ENCODE results near the gene MS4A10. TPM values are rescaled to one million over a fixed set of nuclear protein-coding genes. Genes with fewer than 3 reads are reported as not detected.

Gene MS4A10
- total and polyA plus RNA-seq, 9 of the 15 experiments (the other 6 are each of a cell fraction or from before 2014, with no cell fraction given) = not detected

DNA sequence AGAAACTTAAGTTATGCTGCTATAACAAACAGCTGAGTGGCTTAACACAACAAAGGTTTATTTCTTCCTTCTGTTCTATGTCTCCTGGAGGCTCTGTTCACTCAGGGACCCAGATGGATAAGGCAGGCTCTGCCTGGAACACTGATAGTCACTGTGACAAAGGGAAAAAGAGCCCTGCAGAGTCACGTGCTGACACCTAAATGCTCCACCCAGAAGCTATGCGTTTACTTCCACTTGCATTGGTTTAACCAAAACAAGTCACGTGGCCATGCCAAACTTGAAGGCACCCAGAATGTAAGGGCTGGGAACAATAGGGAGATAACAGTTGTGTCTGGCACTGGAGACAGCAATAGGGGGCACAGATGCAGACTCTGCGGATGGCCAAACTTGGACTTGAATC is 31.8 kb upstream of the MS4A10 start:
- H3K4me3 ChIP-seq = no peak overlapping the region
- CTCF ChIA-PET (ENCODE audit: low intra/inter-chr PET ratio) = no interaction called here
- BruUV-seq (replicated peaks) = no TSS peak
- TF ChIP-seq ZNF134 (CRISPR knock-in tag; conservative IDR thresholded peaks at IDR 0.05) (no peak), ZNF561 (CRISPR knock-in tag; conservative IDR thresholded peaks at IDR 0.05) (no peak), L3MBTL2 (IDR thresholded peaks at IDR 0.05) (peak; percentile 89), BHLHE40 (IDR thresholded peaks at IDR 0.05; ENCODE audit: low read length) (peak; percentile 92), ZNF584 (CRISPR knock-in tag; IDR thresholded peaks at IDR 0.05; ENCODE audit: low read depth) (no peak), ZNF695 (CRISPR knock-in tag; IDR thresholded peaks at IDR 0.05) (no peak), KDM1A (IDR thresholded peaks at IDR 0.05) (no peak), C11orf30 (IDR thresholded peaks at IDR 0.05; ENCODE audit: low read depth) (peak; percentile 60)
- TF ChIP-seq, protein P1, sequence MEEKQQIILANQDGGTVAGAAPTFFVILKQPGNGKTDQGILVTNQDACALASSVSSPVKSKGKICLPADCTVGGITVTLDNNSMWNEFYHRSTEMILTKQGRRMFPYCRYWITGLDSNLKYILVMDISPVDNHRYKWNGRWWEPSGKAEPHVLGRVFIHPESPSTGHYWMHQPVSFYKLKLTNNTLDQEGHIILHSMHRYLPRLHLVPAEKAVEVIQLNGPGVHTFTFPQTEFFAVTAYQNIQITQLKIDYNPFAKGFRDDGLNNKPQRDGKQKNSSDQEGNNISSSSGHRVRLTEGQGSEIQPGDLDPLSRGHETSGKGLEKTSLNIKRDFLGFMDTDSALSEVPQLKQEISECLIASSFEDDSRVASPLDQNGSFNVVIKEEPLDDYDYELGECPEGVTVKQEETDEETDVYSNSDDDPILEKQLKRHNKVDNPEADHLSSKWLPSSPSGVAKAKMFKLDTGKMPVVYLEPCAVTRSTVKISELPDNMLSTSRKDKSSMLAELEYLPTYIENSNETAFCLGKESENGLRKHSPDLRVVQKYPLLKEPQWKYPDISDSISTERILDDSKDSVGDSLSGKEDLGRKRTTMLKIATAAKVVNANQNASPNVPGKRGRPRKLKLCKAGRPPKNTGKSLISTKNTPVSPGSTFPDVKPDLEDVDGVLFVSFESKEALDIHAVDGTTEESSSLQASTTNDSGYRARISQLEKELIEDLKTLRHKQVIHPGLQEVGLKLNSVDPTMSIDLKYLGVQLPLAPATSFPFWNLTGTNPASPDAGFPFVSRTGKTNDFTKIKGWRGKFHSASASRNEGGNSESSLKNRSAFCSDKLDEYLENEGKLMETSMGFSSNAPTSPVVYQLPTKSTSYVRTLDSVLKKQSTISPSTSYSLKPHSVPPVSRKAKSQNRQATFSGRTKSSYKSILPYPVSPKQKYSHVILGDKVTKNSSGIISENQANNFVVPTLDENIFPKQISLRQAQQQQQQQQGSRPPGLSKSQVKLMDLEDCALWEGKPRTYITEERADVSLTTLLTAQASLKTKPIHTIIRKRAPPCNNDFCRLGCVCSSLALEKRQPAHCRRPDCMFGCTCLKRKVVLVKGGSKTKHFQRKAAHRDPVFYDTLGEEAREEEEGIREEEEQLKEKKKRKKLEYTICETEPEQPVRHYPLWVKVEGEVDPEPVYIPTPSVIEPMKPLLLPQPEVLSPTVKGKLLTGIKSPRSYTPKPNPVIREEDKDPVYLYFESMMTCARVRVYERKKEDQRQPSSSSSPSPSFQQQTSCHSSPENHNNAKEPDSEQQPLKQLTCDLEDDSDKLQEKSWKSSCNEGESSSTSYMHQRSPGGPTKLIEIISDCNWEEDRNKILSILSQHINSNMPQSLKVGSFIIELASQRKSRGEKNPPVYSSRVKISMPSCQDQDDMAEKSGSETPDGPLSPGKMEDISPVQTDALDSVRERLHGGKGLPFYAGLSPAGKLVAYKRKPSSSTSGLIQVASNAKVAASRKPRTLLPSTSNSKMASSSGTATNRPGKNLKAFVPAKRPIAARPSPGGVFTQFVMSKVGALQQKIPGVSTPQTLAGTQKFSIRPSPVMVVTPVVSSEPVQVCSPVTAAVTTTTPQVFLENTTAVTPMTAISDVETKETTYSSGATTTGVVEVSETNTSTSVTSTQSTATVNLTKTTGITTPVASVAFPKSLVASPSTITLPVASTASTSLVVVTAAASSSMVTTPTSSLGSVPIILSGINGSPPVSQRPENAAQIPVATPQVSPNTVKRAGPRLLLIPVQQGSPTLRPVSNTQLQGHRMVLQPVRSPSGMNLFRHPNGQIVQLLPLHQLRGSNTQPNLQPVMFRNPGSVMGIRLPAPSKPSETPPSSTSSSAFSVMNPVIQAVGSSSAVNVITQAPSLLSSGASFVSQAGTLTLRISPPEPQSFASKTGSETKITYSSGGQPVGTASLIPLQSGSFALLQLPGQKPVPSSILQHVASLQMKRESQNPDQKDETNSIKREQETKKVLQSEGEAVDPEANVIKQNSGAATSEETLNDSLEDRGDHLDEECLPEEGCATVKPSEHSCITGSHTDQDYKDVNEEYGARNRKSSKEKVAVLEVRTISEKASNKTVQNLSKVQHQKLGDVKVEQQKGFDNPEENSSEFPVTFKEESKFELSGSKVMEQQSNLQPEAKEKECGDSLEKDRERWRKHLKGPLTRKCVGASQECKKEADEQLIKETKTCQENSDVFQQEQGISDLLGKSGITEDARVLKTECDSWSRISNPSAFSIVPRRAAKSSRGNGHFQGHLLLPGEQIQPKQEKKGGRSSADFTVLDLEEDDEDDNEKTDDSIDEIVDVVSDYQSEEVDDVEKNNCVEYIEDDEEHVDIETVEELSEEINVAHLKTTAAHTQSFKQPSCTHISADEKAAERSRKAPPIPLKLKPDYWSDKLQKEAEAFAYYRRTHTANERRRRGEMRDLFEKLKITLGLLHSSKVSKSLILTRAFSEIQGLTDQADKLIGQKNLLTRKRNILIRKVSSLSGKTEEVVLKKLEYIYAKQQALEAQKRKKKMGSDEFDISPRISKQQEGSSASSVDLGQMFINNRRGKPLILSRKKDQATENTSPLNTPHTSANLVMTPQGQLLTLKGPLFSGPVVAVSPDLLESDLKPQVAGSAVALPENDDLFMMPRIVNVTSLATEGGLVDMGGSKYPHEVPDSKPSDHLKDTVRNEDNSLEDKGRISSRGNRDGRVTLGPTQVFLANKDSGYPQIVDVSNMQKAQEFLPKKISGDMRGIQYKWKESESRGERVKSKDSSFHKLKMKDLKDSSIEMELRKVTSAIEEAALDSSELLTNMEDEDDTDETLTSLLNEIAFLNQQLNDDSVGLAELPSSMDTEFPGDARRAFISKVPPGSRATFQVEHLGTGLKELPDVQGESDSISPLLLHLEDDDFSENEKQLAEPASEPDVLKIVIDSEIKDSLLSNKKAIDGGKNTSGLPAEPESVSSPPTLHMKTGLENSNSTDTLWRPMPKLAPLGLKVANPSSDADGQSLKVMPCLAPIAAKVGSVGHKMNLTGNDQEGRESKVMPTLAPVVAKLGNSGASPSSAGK (IDR thresholded peaks at IDR 0.05) = peak; percentile 76
- TF ChIP-seq, protein P2, sequence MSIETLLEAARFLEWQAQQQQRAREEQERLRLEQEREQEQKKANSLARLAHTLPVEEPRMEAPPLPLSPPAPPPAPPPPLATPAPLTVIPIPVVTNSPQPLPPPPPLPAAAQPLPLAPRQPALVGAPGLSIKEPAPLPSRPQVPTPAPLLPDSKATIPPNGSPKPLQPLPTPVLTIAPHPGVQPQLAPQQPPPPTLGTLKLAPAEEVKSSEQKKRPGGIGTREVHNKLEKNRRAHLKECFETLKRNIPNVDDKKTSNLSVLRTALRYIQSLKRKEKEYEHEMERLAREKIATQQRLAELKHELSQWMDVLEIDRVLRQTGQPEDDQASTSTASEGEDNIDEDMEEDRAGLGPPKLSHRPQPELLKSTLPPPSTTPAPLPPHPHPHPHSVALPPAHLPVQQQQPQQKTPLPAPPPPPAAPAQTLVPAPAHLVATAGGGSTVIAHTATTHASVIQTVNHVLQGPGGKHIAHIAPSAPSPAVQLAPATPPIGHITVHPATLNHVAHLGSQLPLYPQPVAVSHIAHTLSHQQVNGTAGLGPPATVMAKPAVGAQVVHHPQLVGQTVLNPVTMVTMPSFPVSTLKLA (conservative IDR thresholded peaks at IDR 0.05) = peak in 1 of 2 experiments; percentile 48; a peak in 1 of 4 replicates

More for the DNA sequence above, 31.8 kb upstream of the MS4A10 start:
- Histone ChIP-seq H3K9ac (ENCODE audit: insufficient read depth in 1 of 2, low read depth in 2 of 2, low read length in 2 of 2) (no peak overlapping the region), H3K9me3 (replicated peaks; ENCODE audit: control insufficient read depth, insufficient read depth, low read depth, low read length) (no peaks in the 10 kb centered on the region), H2AFZ (ENCODE audit: low read depth, low read length) (no peak overlapping the region), H3K4me2 (ENCODE audit: insufficient read depth, low read length) (peak overlapping the region; percentile 32), H4K20me1 (replicated peaks; ENCODE audit: control insufficient read depth, insufficient read depth, low read length) (no peaks in the 10 kb centered on the region), H3K27ac (ENCODE audit: extremely low read depth, low read depth, low read length) (no peak overlapping the region), H3K27me3 (ENCODE audit: control insufficient read depth in 2 of 2, insufficient read depth in 2 of 2, low read length in 2 of 2) (peaks cover 20 to 47% of the 10 kb centered on the region in 2 experiments), H3K9me1 (ENCODE audit: control insufficient read depth, insufficient read depth, low read length) (no peaks in the 10 kb centered on the region), H3K79me2 (ENCODE audit: control insufficient read depth, insufficient read depth, low read length) (no peaks in the 10 kb centered on the region), H3K36me3 (ENCODE audit: control insufficient read depth, insufficient read depth, low read length) (no peaks in the 10 kb centered on the region), H3K4me1 (replicated peaks in 1 of 2; ENCODE audit: control insufficient read depth in 2 of 2, insufficient read depth in 2 of 2, low read length in 2 of 2) (peaks cover 0 to 6% of the 10 kb centered on the region in 2 experiments; a peak in 2 of 5 replicates)
- WGBS (ENCODE audit: insufficient coverage, low coverage, missing lambda C conversion rate) = 9% methylated on average over 4 of the region's 4 CpGs
- intact Hi-C loops (cut with micrococcal nuclease) (loop anchor here (10.0 kb wide), 2 partner anchors 99 to 489 kb away; no protein-coding TSS in a partner anchor), in situ Hi-C loops (cut with MboI) (no loop called here)
- ATAC-seq (peak; percentile 84), FAIRE-seq (peak; percentile 23), DNase-seq (ENCODE audit: extremely low read depth in 1 of 4, low spot score in 3 of 4) (peak in 2 of 4 experiments; percentile 33 to 36)
- POLR2A ChIA-PET = interaction anchor here (0.6 to 1.5 kb wide), 2 partner anchors 17 to 18 kb away, joined by 3 read pairs; no protein-coding TSS in a partner anchor
